Activated B cell treated with CpG ODN at 0.5 μM for 24 hours (primary cell): ENCODE data around the gene HTR6. TPM values are rescaled to one million over a fixed set of nuclear protein-coding genes. Genes with fewer than 3 reads are reported as not detected.

Experiments used
- ATAC-seq: fragments of 200-7000 bp; cut with Tn5 transposase; one replicate; pipeline ENCODE4 v1.10.0; 2021; ENCODE audit warnings: low read depth, mild to moderate bottlenecking, moderate library complexity
- CTCF ChIA-PET: fragments of 350-600 bp; sonication (Branson Sonifier 250); formaldehyde crosslinking; loops from one replicate; lab custom pipeline; 2021; ENCODE audit warnings: antibody characterized with exemption; lab: Charles Lee
- POLR2A ChIA-PET: fragments of 350-600 bp; sonication (Branson Sonifier 250); formaldehyde crosslinking; loops from one replicate; lab custom pipeline; 2021; ENCODE audit warnings: antibody characterized with exemption; lab: Charles Lee
- DNase-seq: peaks from one replicate; pipeline ENCODE4 v3.0.0; 2022
- H3K27ac Mint-ChIP-seq: one replicate; pipeline ENCODE4 v1.8.0; 2020; ENCODE audit warnings: mixed read lengths
- H3K27me3 Mint-ChIP-seq: one replicate; pipeline ENCODE4 v1.8.0; 2021; ENCODE audit warnings: mixed read lengths
- H3K36me3 Mint-ChIP-seq: one replicate; pipeline ENCODE4 v1.8.0; 2021; ENCODE audit warnings: low read depth, mixed read lengths
- H3K4me1 Mint-ChIP-seq: one replicate; pipeline ENCODE4 v1.8.0; 2021; ENCODE audit warnings: mixed read lengths
- H3K4me3 Mint-ChIP-seq: one replicate; pipeline ENCODE4 v1.8.0; 2020; ENCODE audit warnings: mild to moderate bottlenecking, mixed read lengths
- H3K9me3 Mint-ChIP-seq: one replicate; pipeline ENCODE4 v1.8.0; 2020; ENCODE audit warnings: mixed read lengths
- CTCF ChIP-seq: fragments of 200-600 bp; IDR thresholded peaks from one replicate; pipeline ENCODE4 v1.8.0; 2022; ENCODE audit warnings: antibody characterized with exemption, mild to moderate bottlenecking
- intact Hi-C: fragments of 100-400 bp; cut with micrococcal nuclease; formaldehyde crosslinking; loops from one replicate; pipeline ENCODE4 v1.15.1; 2024
- total RNA-seq: library from RNA; stranded (reverse); gene quantifications from 2 replicates; pipeline ENCODE4 v1.2.3, GENCODE V29; 2022

Gene HTR6
- total RNA-seq, 1 donor from 2014 or later = not detected

GRCh38 chr1:19678931-19679453, 14.3 kb downstream of the HTR6 start:
- Mint-ChIP-seq H3K4me3 (no peak overlapping the region), H3K27ac (no peak overlapping the region), H3K9me3 (no peaks in the 10 kb centered on the region), H3K27me3 (peaks cover 8% of the 10 kb centered on the region), H3K4me1 (no peaks in the 10 kb centered on the region), H3K36me3 (peaks cover 4% of the 10 kb centered on the region)
- ATAC-seq (no peak), DNase-seq (no peak)
- POLR2A ChIA-PET = no interaction called here
- intact Hi-C loops = no loop called here
- CTCF ChIA-PET = no interaction called here
- TF ChIP-seq CTCF = no peak

- CTCF ChIA-PET = no interaction called here
- H3K4me1 Mint-ChIP-seq = no peaks in the 10 kb centered on the region
Observed at GRCh38 chr1:19679691-19680090, 15.0 kb downstream of the HTR6 start.

GRCh38 chr1:19680644-19681043, 16.0 kb downstream of the HTR6 start:
- TF ChIP-seq CTCF = no peak
- H3K36me3 Mint-ChIP-seq = peaks cover 10% of the 10 kb centered on the region
- intact Hi-C loops = no loop called here
- ChIA-PET CTCF (interaction anchor here (1.8 kb wide), 1 partner anchor 18 kb away, joined by 4 read pairs; no protein-coding TSS in a partner anchor), POLR2A (no interaction called here)
- no peaks in the 10 kb centered on the region for H3K4me1 Mint-ChIP-seq
- ATAC-seq (no peak), DNase-seq (no peak)
- H3K9me3 Mint-ChIP-seq = no peaks in the 10 kb centered on the region
- peaks cover 5% of the 10 kb centered on the region for H3K27me3 Mint-ChIP-seq
- H3K4me3 Mint-ChIP-seq = no peak overlapping the region
- H3K27ac Mint-ChIP-seq = no peak overlapping the region

More at GRCh38 chr1:19679691-19680090, 15.0 kb downstream of the HTR6 start:
- ATAC-seq = no peak
- no peak overlapping the region for H3K4me3 Mint-ChIP-seq
- peaks cover 8% of the 10 kb centered on the region for H3K27me3 Mint-ChIP-seq
- POLR2A ChIA-PET = no interaction called here
- H3K27ac Mint-ChIP-seq = no peak overlapping the region
- H3K36me3 Mint-ChIP-seq = peaks cover 8% of the 10 kb centered on the region
- DNase-seq = no peak
- TF ChIP-seq CTCF = no peak
- no peaks in the 10 kb centered on the region for H3K9me3 Mint-ChIP-seq
- intact Hi-C loops = no loop called here

GRCh38 chr1:19682257-19682656, 17.6 kb downstream of the HTR6 start:
- Mint-ChIP-seq H3K27ac (no peak overlapping the region), H3K4me1 (no peaks in the 10 kb centered on the region), H3K4me3 (no peak overlapping the region), H3K27me3 (no peaks in the 10 kb centered on the region), H3K9me3 (no peaks in the 10 kb centered on the region), H3K36me3 (peaks cover 23% of the 10 kb centered on the region)
- no peak for TF ChIP-seq CTCF
- intact Hi-C loops = no loop called here
- ChIA-PET CTCF (no interaction called here), POLR2A (no interaction called here)
- ATAC-seq = no peak
- DNase-seq = no peak

- Mint-ChIP-seq H3K27ac (no peak overlapping the region), H3K27me3 (no peaks in the 10 kb centered on the region), H3K9me3 (no peaks in the 10 kb centered on the region), H3K36me3 (peaks cover 29% of the 10 kb centered on the region), H3K4me3 (no peak overlapping the region), H3K4me1 (no peaks in the 10 kb centered on the region)
- intact Hi-C loops = no loop called here
- POLR2A ChIA-PET = interaction anchor here (0.6 kb wide), 1 partner anchor 10 kb away, joined by 3 read pairs; no protein-coding TSS in a partner anchor
- no peak for TF ChIP-seq CTCF
- ATAC-seq (no peak), DNase-seq (no peak)
- CTCF ChIA-PET = interaction anchor here (0.9 kb wide), 1 partner anchor 29 kb away, joined by 3 read pairs; no protein-coding TSS in a partner anchor
Observed at GRCh38 chr1:19682901-19683300, 18.2 kb downstream of the HTR6 start.
